Measurements from ENCODE around the gene ZNF385A.
A peak's percentile ranks its signal among the peaks of the same experiment; 100 is the strongest.
"Not testable (repeated sequence)": the region's sequence is repeated elsewhere in the genome, so short reads cannot be mapped to it uniquely, and the experiment has no call there.

ZNF385A gene

GRCh38 chr12:54330442-54330841, 54.1 kb downstream of the ZNF385A start:
- DNase-seq (ENCODE audit: low read depth in 2 of 2, low spot score in 1 of 2) = no peak

GRCh38 chr12:54329759-54330158, 54.8 kb downstream of the ZNF385A start:
- DNase-seq (ENCODE audit: low read depth in 2 of 2, low spot score in 1 of 2) = no peak

- no peak for DNase-seq (ENCODE audit: low read depth in 2 of 2, low spot score in 1 of 2)
Measured at GRCh38 chr12:54328595-54329337, 55.8 kb downstream of the ZNF385A start.

- not testable (repeated sequence) for DNase-seq (ENCODE audit: low read depth in 2 of 2, low spot score in 1 of 2)
Measured at GRCh38 chr12:54325442-54326109, 59.0 kb downstream of the ZNF385A start.

GRCh38 chr12:54324617-54325441, 59.7 kb downstream of the ZNF385A start, which contains the start of gene COPZ1:
TSS of gene COPZ1 (plus strand) at chr12:54325131. CDS start at chr12:54325164, 33 bp downstream.
- peak; percentile 80 to 89 for DNase-seq (ENCODE audit: low read depth in 2 of 2, low spot score in 1 of 2)

- DNase-seq (ENCODE audit: low read depth in 2 of 2, low spot score in 1 of 2) = no peak
Measured at GRCh38 chr12:54321363-54321762, 63.2 kb downstream of the ZNF385A start.

Measured in stimulated activated CD8-positive, alpha-beta memory T cell treated with anti-CD3 and anti-CD28 coated beads, Interleukin-4, amount 100 ng/mL, for 4 hours (primary cell).